Stimulated activated effector memory CD8-positive, alpha-beta T cell treated with anti-CD3 and anti-CD28 coated beads, Interleukin-12 subunit alpha, Interleukin-12 subunit beta, amount 100 ng/mL, for 72 hours (primary cell): Measurements from ENCODE around the gene NPTN.
"Not testable (repeated sequence)": the region's sequence is repeated elsewhere in the genome, so short reads cannot be mapped to it uniquely, and the experiment has no call there.

Experiments used
- ATAC-seq: fragments of 150-1000 bp; cut with Tn5 transposase; 2 replicates; pipeline ENCODE4 v1.10.0; 2021
- DNase-seq, 2 donors: peaks; one replicate each; pipeline ENCODE4 v3.0.0; 2021 to 2022; ENCODE audit warnings: low spot score in 2 of 2
- H3K27ac Mint-ChIP-seq: one replicate; pipeline ENCODE4 v1.8.0; 2022; ENCODE audit warnings: mild to moderate bottlenecking, mixed read lengths
- H3K36me3 Mint-ChIP-seq: one replicate; pipeline ENCODE4 v1.8.0; 2022; ENCODE audit warnings: mild to moderate bottlenecking, mixed read lengths
- H3K4me1 Mint-ChIP-seq: one replicate; pipeline ENCODE4 v1.8.0; 2022; ENCODE audit warnings: mixed read lengths
- H3K4me3 Mint-ChIP-seq: one replicate; pipeline ENCODE4 v1.8.0; 2022; ENCODE audit warnings: mild to moderate bottlenecking, mixed read lengths
- H3K9me3 Mint-ChIP-seq: one replicate; pipeline ENCODE4 v1.8.0; 2022; ENCODE audit warnings: mixed read lengths

Gene NPTN

GRCh38 chr15:73650416-73651126, 17.4 kb upstream of the NPTN start:
- peak overlapping the region; percentile 15 for H3K27ac Mint-ChIP-seq
- peak overlapping the region; percentile 8 for H3K4me3 Mint-ChIP-seq
- peaks cover 2% of the 10 kb centered on the region for H3K9me3 Mint-ChIP-seq
- H3K36me3 Mint-ChIP-seq, result no peaks in the 10 kb centered on the region
- ATAC-seq (peak; percentile 89), DNase-seq (no peak)
- H3K4me1 Mint-ChIP-seq, result peaks cover 12% of the 10 kb centered on the region

GRCh38 chr15:73648014-73648295, 14.8 kb upstream of the NPTN start:
- ATAC-seq, result no peak
- no peaks in the 10 kb centered on the region for H3K36me3 Mint-ChIP-seq
- H3K4me1 Mint-ChIP-seq, result peaks cover 12% of the 10 kb centered on the region
- no peak overlapping the region for H3K27ac Mint-ChIP-seq
- DNase-seq, result no peak
- H3K9me3 Mint-ChIP-seq, result peaks cover 2% of the 10 kb centered on the region
- no peak overlapping the region for H3K4me3 Mint-ChIP-seq

GRCh38 chr15:73647259-73648013, 14.2 kb upstream of the NPTN start:
- H3K4me3 Mint-ChIP-seq, result no peak overlapping the region
- ATAC-seq, result no peak
- peaks cover 12% of the 10 kb centered on the region for H3K4me1 Mint-ChIP-seq

GRCh38 chr15:73639464-73639863, 6.3 kb upstream of the NPTN start:
- H3K36me3 Mint-ChIP-seq, DNase-seq, H3K4me3 Mint-ChIP-seq, H3K27ac Mint-ChIP-seq, ATAC-seq, H3K9me3 Mint-ChIP-seq: not testable (repeated sequence)
- peaks cover 11% of the 10 kb centered on the region for H3K4me1 Mint-ChIP-seq

More at GRCh38 chr15:73647259-73648013, 14.2 kb upstream of the NPTN start:
- no peak for DNase-seq
- Mint-ChIP-seq H3K27ac (no peak overlapping the region), H3K9me3 (peaks cover 2% of the 10 kb centered on the region), H3K36me3 (no peaks in the 10 kb centered on the region)

GRCh38 chr15:73637527-73637926, 4.3 kb upstream of the NPTN start:
- DNase-seq (no peak), ATAC-seq (no peak)
- peaks cover under 1% of the 10 kb centered on the region for H3K36me3 Mint-ChIP-seq
- peaks cover 22% of the 10 kb centered on the region for H3K4me1 Mint-ChIP-seq
- H3K9me3 Mint-ChIP-seq, result peaks cover 6% of the 10 kb centered on the region
- no peak overlapping the region for H3K27ac Mint-ChIP-seq
- no peak overlapping the region for H3K4me3 Mint-ChIP-seq

GRCh38 chr15:73633991-73634495, 854 bp upstream of the NPTN start:
- H3K36me3 Mint-ChIP-seq, result peaks cover 8% of the 10 kb centered on the region
- no peaks in the 10 kb centered on the region for H3K9me3 Mint-ChIP-seq
- DNase-seq (no peak), ATAC-seq (no peak)
- H3K4me3 Mint-ChIP-seq, result peak overlapping the region; percentile 81
- H3K27ac Mint-ChIP-seq, result peak overlapping the region; percentile 89
- H3K4me1 Mint-ChIP-seq, result peaks cover 51% of the 10 kb centered on the region

GRCh38 chr15:73632670-73633058, 525 bp downstream of the NPTN start:
- Mint-ChIP-seq H3K4me1 (peaks cover 58% of the 10 kb centered on the region), H3K36me3 (peaks cover 8% of the 10 kb centered on the region), H3K9me3 (no peaks in the 10 kb centered on the region), H3K27ac (peak overlapping the region; percentile 89), H3K4me3 (peak overlapping the region; percentile 81)
- DNase-seq (no peak), ATAC-seq (peak; percentile 6)

- H3K4me1 Mint-ChIP-seq, result peaks cover 56% of the 10 kb centered on the region
- no peak for ATAC-seq
- peak overlapping the region; percentile 81 for H3K4me3 Mint-ChIP-seq
- peaks cover 8% of the 10 kb centered on the region for H3K36me3 Mint-ChIP-seq
- no peaks in the 10 kb centered on the region for H3K9me3 Mint-ChIP-seq
- peak overlapping the region; percentile 89 for H3K27ac Mint-ChIP-seq
- no peak for DNase-seq
These were observed 1.1 kb downstream of the NPTN start for GRCh38 chr15:73631915-73632669.

- no peak overlapping the region for H3K27ac Mint-ChIP-seq
- ATAC-seq (no peak), DNase-seq (no peak)
These were observed 2.2 kb downstream of the NPTN start for GRCh38 chr15:73630921-73631362.

GRCh38 chr15:73629798-73630429, 3.3 kb downstream of the NPTN start:
- no peak for ATAC-seq
- H3K4me3 Mint-ChIP-seq, result peak overlapping the region; percentile 81

More at GRCh38 chr15:73630921-73631362, 2.2 kb downstream of the NPTN start:
- Mint-ChIP-seq H3K4me3 (peak overlapping the region; percentile 81), H3K4me1 (peaks cover 47% of the 10 kb centered on the region), H3K9me3 (no peaks in the 10 kb centered on the region), H3K36me3 (peaks cover 8% of the 10 kb centered on the region)

GRCh38 chr15:73628976-73629797, 4.0 kb downstream of the NPTN start:
- peaks cover 8% of the 10 kb centered on the region for H3K36me3 Mint-ChIP-seq
- no peak overlapping the region for H3K4me3 Mint-ChIP-seq

More at GRCh38 chr15:73629798-73630429, 3.3 kb downstream of the NPTN start:
- DNase-seq, result no peak
- peaks cover 8% of the 10 kb centered on the region for H3K36me3 Mint-ChIP-seq
- no peaks in the 10 kb centered on the region for H3K9me3 Mint-ChIP-seq
- peaks cover 47% of the 10 kb centered on the region for H3K4me1 Mint-ChIP-seq
- no peak overlapping the region for H3K27ac Mint-ChIP-seq

GRCh38 chr15:73628102-73628501, 5.1 kb downstream of the NPTN start:
- peaks cover 8% of the 10 kb centered on the region for H3K36me3 Mint-ChIP-seq
- ATAC-seq (no peak), DNase-seq (no peak)
- no peak overlapping the region for H3K4me3 Mint-ChIP-seq
- no peak overlapping the region for H3K27ac Mint-ChIP-seq
- peaks cover 38% of the 10 kb centered on the region for H3K4me1 Mint-ChIP-seq
- no peaks in the 10 kb centered on the region for H3K9me3 Mint-ChIP-seq

More at GRCh38 chr15:73628976-73629797, 4.0 kb downstream of the NPTN start:
- DNase-seq, result no peak
- no peak for ATAC-seq
- H3K27ac Mint-ChIP-seq, result no peak overlapping the region
- peaks cover 46% of the 10 kb centered on the region for H3K4me1 Mint-ChIP-seq
- H3K9me3 Mint-ChIP-seq, result no peaks in the 10 kb centered on the region

GRCh38 chr15:73626072-73626471, 7.1 kb downstream of the NPTN start:
- Mint-ChIP-seq H3K4me1 (peaks cover 34% of the 10 kb centered on the region), H3K4me3 (no peak overlapping the region), H3K9me3 (no peaks in the 10 kb centered on the region), H3K27ac (no peak overlapping the region), H3K36me3 (no peaks in the 10 kb centered on the region)
- no peak for DNase-seq
- ATAC-seq, result no peak

GRCh38 chr15:73624530-73624929, 8.7 kb downstream of the NPTN start:
- H3K27ac Mint-ChIP-seq, result no peak overlapping the region
- no peak overlapping the region for H3K4me3 Mint-ChIP-seq
- DNase-seq (no peak), ATAC-seq (no peak)
- no peaks in the 10 kb centered on the region for H3K9me3 Mint-ChIP-seq
- no peaks in the 10 kb centered on the region for H3K36me3 Mint-ChIP-seq
- peaks cover 35% of the 10 kb centered on the region for H3K4me1 Mint-ChIP-seq
